HPDE6-E6E7 (cell line): ENCODE measurements around the gene USP9X.
"Not testable (repeated sequence)": the region's sequence is repeated elsewhere in the genome, so short reads cannot be mapped to it uniquely, and the experiment has no call there.

Experiments
- DNase-seq: peaks from one replicate; pipeline ENCODE4 v3.0.0; 2011; ENCODE audit warnings: missing footprints; ENCODE audit errors: extremely low spot score

USP9X gene

DNA sequence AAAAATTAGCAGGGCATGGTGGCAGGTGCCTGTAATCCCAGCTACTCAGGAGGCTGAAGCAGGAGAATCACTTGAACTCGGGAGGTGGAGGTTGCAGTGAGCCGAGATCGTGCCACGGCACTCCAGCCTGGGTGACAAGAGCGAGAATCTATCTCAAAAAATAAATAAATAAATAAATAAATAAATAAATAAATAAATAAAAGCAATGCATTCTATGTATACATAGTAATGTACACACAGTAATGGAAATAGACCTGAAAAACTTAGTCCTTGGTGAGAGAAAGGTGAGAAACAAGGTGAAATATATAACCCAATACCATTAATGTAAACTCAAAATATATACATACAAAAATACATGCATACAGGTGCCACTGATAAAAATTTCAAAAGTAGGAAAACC is 197.1 kb downstream of the USP9X start:
- DNase-seq = not testable (repeated sequence)

DNA sequence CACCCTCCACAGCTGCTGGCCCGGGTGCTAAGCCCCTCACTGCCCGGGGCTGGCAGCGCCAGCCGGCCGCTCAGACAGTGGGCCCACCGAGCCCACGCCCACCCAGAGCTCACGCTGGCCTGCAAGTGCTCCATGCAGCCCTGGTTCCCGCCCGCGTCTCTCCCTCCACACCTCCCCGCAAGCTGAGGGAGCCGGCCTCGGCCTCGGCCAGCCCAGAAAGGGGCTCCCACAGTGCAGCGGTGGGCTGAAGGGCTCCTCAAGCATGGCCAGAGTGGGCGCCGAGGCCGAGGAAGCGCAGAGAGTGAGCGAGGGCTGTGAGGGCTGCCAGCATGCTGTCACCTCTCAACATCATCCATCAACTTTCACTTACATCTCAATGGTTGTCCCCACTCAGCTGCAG is 200.7 kb downstream of the USP9X start:
- not testable (repeated sequence) for DNase-seq
